Adipocyte (in vitro differentiated cells): ENCODE data around the gene GPR107.

ENCODE experiments used
- DNase-seq: peaks from one replicate; pipeline ENCODE4 v3.0.0-alpha.2; 2015; ENCODE audit warnings: low read depth
- H3K27me3 ChIP-seq: replicated peaks from 2 replicates; pipeline ENCODE4 v1.7.0; 2013; ENCODE audit warnings: mild to moderate bottlenecking, low read length, moderate library complexity; ENCODE audit not compliant: control insufficient read depth, insufficient read depth
- H3K36me3 ChIP-seq: 2 replicates; pipeline ENCODE4 v1.7.0; 2013; ENCODE audit warnings: low read length, mild to moderate bottlenecking, moderate library complexity; ENCODE audit not compliant: control insufficient read depth, insufficient read depth, severe bottlenecking
- H3K4me1 ChIP-seq: 2 replicates; pipeline ENCODE4 v1.7.0; 2013; ENCODE audit warnings: mild to moderate bottlenecking, low read length, moderate library complexity; ENCODE audit not compliant: control insufficient read depth, insufficient read depth
- H3K4me3 ChIP-seq: 2 replicates; pipeline ENCODE4 v1.7.0; 2013; ENCODE audit warnings: mild to moderate bottlenecking, low read length, moderate library complexity
- H3K9ac ChIP-seq: 2 replicates; pipeline ENCODE4 v1.7.0; 2013; ENCODE audit warnings: mild to moderate bottlenecking, low read length, moderate library complexity
- H3K9me3 ChIP-seq: 2 replicates; pipeline ENCODE4 v1.7.0; 2013; ENCODE audit warnings: mild to moderate bottlenecking, low read length, moderate library complexity; ENCODE audit not compliant: control insufficient read depth

The GPR107 gene

DNA sequence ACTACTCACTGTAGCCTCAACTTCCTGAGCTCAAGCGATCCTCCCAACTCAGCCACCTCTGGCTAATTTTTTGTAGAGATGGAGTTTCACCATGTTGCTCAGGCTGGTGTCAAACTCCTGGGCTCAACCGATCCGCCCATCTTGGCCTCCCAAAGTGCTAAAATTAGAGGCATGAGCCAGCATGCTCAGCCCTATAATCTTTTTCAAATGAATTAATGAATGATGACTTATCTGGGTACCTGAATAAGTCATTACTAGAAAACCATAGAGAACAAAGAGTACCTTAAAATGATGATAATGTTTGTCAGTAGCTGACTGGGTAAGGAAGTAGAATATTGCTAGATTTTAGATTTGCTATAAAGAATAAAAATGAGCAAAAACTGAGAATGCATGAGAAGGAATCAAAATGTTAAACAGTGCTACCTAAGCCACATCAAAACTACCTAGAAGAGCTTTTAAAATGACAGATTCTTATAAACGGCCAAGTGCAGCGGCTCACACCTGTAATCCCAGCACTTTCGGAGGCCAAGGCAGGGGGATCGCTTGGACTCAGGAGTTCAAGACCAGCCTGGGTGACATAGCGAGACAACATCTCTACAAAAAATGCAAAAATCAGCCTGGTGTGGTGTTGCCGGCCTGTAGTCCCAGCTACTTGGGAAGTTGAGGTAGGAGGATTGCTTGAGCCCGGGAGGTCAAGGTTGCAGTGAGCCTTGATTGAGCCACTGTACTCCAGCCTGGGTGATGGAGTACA lies 24.3 kb upstream of the GPR107 start:
- no peak for DNase-seq
- H3K36me3 ChIP-seq, result no peaks in the 10 kb centered on the region
- H3K27me3 ChIP-seq, result no peaks in the 10 kb centered on the region
- no peak overlapping the region for H3K9ac ChIP-seq
- no peaks in the 10 kb centered on the region for H3K9me3 ChIP-seq
- no peak overlapping the region for H3K4me3 ChIP-seq
- peaks cover 3% of the 10 kb centered on the region for H3K4me1 ChIP-seq

DNA sequence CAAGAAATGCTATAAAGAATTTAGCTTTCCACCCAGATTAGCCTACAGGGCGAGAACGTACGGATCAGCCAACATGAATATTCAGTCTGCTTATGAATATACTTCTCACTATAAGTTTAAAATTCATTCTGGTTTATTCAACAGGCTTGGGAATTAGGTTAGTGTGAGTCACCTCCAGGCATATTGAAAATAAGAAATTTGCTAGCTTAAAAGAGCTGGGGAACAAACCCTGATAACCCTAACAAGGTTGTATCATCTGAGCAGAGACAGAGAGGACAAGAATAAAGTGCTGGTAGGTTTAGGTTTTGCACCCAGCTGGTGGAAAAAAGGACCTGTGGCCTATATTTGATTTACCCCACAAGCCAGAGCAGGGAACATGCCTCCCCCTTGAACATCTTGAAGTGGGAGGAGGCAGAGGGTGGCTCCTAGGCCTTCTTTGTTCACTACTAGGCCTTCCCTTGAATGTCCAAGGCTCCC lies 23.0 kb upstream of the GPR107 start:
- no peak for DNase-seq
- H3K27me3 ChIP-seq, result no peaks in the 10 kb centered on the region
- no peaks in the 10 kb centered on the region for H3K9me3 ChIP-seq
- H3K4me1 ChIP-seq, result peaks cover 3% of the 10 kb centered on the region
- H3K4me3 ChIP-seq, result no peak overlapping the region
- no peaks in the 10 kb centered on the region for H3K36me3 ChIP-seq
- H3K9ac ChIP-seq, result no peak overlapping the region

GRCh38 chr9:130034570-130034969 lies 19.1 kb upstream of the GPR107 start:
- H3K4me1 ChIP-seq, result peaks cover 11% of the 10 kb centered on the region
- no peak overlapping the region for H3K9ac ChIP-seq
- H3K36me3 ChIP-seq, result no peaks in the 10 kb centered on the region
- no peaks in the 10 kb centered on the region for H3K27me3 ChIP-seq
- no peak overlapping the region for H3K4me3 ChIP-seq
- peak; percentile 60 for DNase-seq
- H3K9me3 ChIP-seq, result no peaks in the 10 kb centered on the region

DNA sequence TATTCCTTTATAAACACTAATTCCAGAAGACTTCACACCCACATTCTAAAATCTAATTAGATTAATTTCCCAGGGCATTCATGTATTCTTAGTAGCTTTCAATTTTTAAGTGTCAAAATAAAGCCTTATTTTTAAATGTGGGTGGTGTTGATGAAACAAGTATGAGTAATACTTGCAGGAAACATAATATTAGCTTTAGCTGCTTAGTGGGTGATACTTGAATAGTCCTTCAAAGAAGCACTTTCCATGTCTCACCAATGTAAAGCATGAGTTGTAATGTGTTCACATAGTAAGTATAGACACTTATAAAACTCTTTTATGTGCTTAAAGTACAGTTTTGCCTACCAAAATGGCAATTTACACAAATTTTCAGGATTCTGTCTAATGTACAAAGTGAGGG lies 17.6 kb upstream of the GPR107 start:
- no peaks in the 10 kb centered on the region for H3K27me3 ChIP-seq
- H3K4me1 ChIP-seq, result peaks cover 11% of the 10 kb centered on the region

DNA sequence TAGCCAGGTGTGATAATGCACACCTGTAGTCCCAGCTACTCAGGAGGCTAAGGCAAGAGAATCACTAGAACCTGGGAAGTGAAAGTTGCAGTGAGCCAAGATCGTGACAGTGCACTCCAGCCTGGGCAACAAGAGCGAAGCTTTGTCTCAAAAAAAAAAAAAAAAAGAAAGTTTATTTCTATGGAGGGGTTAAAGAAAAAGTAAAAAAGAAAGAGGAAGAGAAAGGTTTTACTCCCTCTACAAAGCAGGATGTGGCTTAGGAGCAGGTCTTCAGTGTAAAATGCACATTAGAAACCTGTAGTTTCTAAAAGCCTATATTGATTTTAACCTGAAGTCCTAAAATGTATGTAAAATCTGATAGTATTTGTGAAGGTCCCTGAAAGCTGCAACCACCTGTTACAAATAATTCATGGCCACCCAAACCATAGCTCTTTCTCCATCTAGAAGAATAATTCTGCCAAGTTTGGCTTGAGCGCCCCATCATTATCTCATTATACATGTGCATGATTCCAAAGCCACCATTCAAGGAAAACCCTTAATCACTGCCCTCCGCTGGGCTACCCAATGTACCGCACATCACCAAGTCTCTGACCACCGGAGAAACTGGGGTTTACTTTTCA lies 14.1 kb upstream of the GPR107 start:
- no peak for DNase-seq

More for the DNA sequence above, 17.6 kb upstream of the GPR107 start:
- no peak overlapping the region for H3K9ac ChIP-seq
- H3K9me3 ChIP-seq, result no peaks in the 10 kb centered on the region
- H3K4me3 ChIP-seq, result peak overlapping the region; percentile 8
- no peaks in the 10 kb centered on the region for H3K36me3 ChIP-seq
- no peak for DNase-seq

GRCh38 chr9:130040984-130041647 lies 12.6 kb upstream of the GPR107 start:
- H3K36me3 ChIP-seq, result no peaks in the 10 kb centered on the region
- no peaks in the 10 kb centered on the region for H3K9me3 ChIP-seq
- no peaks in the 10 kb centered on the region for H3K27me3 ChIP-seq
- H3K4me3 ChIP-seq, result peak overlapping the region; percentile 97
- no peak for DNase-seq
- H3K9ac ChIP-seq, result peak overlapping the region; percentile 92
- H3K4me1 ChIP-seq, result peaks cover 19% of the 10 kb centered on the region

More for the DNA sequence above, 14.1 kb upstream of the GPR107 start:
- Histone ChIP-seq H3K9ac (no peak overlapping the region), H3K27me3 (no peaks in the 10 kb centered on the region), H3K36me3 (no peaks in the 10 kb centered on the region), H3K4me3 (no peak overlapping the region), H3K9me3 (no peaks in the 10 kb centered on the region), H3K4me1 (peaks cover 23% of the 10 kb centered on the region)

GRCh38 chr9:130041648-130042405 lies 11.9 kb upstream of the GPR107 start:
- no peaks in the 10 kb centered on the region for H3K36me3 ChIP-seq
- no peaks in the 10 kb centered on the region for H3K9me3 ChIP-seq
- peak overlapping the region; percentile 97 for H3K4me3 ChIP-seq
- H3K27me3 ChIP-seq, result no peaks in the 10 kb centered on the region
- peaks cover 15% of the 10 kb centered on the region for H3K4me1 ChIP-seq
- peak; percentile 69 for DNase-seq
- H3K9ac ChIP-seq, result peak overlapping the region; percentile 92

DNA sequence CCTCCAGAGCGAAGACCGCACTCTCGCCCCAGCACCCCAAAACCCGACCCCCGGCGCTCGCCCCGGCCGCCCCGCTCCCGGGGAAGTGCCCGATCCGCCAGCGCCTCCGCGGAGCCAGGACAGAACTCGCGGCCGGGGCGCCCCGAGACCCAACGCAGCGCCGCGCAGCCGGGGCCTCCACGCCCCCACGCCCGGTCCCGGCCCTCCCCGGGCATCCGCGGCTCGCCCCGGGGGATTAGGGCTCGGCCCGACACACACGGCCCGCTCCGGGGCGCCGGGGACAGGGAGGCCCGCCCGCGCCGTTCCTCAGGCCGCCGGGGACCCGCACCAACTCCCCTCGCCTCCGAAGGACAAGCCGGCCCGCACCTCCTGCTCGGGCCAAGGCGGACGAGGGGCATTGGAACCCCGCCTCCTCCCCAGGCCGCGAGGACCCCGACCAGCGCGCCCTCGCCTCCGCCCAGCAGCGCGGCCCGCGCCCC lies 11.3 kb upstream of the GPR107 start:
- peak; percentile 70 for DNase-seq
- peak overlapping the region; percentile 97 for H3K4me3 ChIP-seq
- no peaks in the 10 kb centered on the region for H3K9me3 ChIP-seq
- peaks cover 15% of the 10 kb centered on the region for H3K4me1 ChIP-seq
- H3K9ac ChIP-seq, result peak overlapping the region; percentile 92
- H3K36me3 ChIP-seq, result no peaks in the 10 kb centered on the region
- no peaks in the 10 kb centered on the region for H3K27me3 ChIP-seq

DNA sequence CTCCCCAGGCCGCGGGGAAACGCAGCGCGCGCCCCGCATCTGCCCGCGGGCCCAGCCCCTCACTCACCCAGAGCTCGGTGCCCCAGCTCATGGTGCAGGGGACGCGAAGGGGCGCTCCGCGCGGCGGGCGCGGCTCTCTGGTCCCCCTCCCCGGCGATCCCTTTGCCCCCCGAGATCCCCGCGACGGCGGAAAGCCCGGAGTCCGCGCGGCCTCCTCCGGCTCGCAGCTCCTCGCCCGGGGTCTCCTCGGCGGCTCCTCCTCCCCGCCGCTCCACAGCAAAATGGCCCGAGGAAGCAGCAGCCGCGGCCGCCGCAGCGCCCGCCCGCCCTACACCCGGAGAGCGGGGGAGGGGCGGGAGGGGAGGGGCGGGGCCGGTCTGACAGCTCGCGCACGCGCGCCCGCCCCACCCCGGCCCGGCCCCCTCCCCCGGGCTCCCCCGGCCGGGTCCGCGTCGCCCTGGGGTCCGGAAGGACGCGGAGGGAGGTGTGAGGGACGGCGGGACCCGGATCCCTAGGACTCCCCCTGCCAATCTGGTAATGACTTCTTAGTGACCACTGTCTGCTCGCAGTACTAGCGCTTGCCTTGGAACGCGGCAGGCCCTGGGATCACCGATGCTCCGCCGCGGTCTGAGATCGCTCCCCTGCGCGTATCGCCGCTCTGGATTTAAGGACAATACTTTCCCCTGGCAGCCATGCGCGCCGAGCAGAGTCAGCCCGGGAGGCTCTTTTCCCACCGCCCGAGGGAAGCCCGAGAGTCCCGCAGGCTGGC lies 10.6 kb upstream of the GPR107 start, which contains the start of gene FNBP1:
FNBP1 (minus strand) TSS at position 305 of the 769 bp plus-strand sequence; CDS start at position 91, 214 bp downstream.
- Histone ChIP-seq H3K4me3 (peak within 1 kb of the TSS; percentile 97), H3K36me3 (no peaks in the 10 kb centered on the region), H3K9ac (peak within 1 kb of the TSS; percentile 92), H3K9me3 (no peaks in the 10 kb centered on the region), H3K27me3 (no peaks in the 10 kb centered on the region), H3K4me1 (peaks cover 15% of the 10 kb centered on the region)
- peak; percentile 92 for DNase-seq
